Neutrophil (primary cell): ENCODE measurements around the gene OSBP.

ENCODE experiments used
- H3K27ac ChIP-seq: fragments of 200-600 bp; sonication (generic); 2 replicates; pipeline ENCODE4 v1.5.1; 2016; ENCODE audit warnings: mild to moderate bottlenecking, moderate library complexity
- H3K27me3 ChIP-seq: fragments of 200-600 bp; sonication (generic); 2 replicates; pipeline ENCODE4 v1.6.0; 2016; ENCODE audit warnings: mild to moderate bottlenecking
- H3K36me3 ChIP-seq: fragments of 200-600 bp; sonication (generic); 2 replicates; pipeline ENCODE4 v1.5.1; 2017
- H3K4me1 ChIP-seq, 2 experiments: fragments of 200-600 bp in 1 of 2; sonication (generic) in 1 of 2; 1 replicate in 1 of 2; 2 replicates in 1 of 2; pipeline versions ENCODE4 v1.5.1 to v1.6.1; 2013 to 2016; ENCODE audit warnings: low read depth in 1 of 2, low read length in 1 of 2, mild to moderate bottlenecking in 1 of 2, moderate library complexity in 1 of 2; ENCODE audit not compliant: control insufficient read depth in 1 of 2, insufficient read depth in 1 of 2
- H3K4me3 ChIP-seq, 2 experiments: fragments of 200-600 bp in 1 of 2; sonication (generic) in 1 of 2; 1 replicate in 1 of 2; 2 replicates in 1 of 2; pipeline ENCODE4 v1.5.1; 2013 to 2016; ENCODE audit warnings: low read depth in 1 of 2, low read length in 1 of 2, mild to moderate bottlenecking in 1 of 2, moderate library complexity in 1 of 2
- H3K9me3 ChIP-seq: fragments of 200-600 bp; sonication (generic); 2 replicates; pipeline ENCODE4 v1.5.1; 2016
- TF ChIP-seq, protein P1 (sequence below): fragments of 200-600 bp; sonication (generic); IDR thresholded peaks from 2 replicates; pipeline ENCODE4 v1.5.1; 2016; ENCODE audit warnings: antibody characterized with exemption

Gene OSBP

GRCh38 chr11:59647245-59647980 lies 31.8 kb upstream of the OSBP start:
- Histone ChIP-seq H3K27ac (no peak overlapping the region), H3K9me3 (peaks cover 3% of the 10 kb centered on the region), H3K36me3 (peaks cover 96% of the 10 kb centered on the region), H3K27me3 (no peaks in the 10 kb centered on the region), H3K4me1 (no peaks in the 10 kb centered on the region), H3K4me3 (no peak overlapping the region)
- TF ChIP-seq, protein P1, sequence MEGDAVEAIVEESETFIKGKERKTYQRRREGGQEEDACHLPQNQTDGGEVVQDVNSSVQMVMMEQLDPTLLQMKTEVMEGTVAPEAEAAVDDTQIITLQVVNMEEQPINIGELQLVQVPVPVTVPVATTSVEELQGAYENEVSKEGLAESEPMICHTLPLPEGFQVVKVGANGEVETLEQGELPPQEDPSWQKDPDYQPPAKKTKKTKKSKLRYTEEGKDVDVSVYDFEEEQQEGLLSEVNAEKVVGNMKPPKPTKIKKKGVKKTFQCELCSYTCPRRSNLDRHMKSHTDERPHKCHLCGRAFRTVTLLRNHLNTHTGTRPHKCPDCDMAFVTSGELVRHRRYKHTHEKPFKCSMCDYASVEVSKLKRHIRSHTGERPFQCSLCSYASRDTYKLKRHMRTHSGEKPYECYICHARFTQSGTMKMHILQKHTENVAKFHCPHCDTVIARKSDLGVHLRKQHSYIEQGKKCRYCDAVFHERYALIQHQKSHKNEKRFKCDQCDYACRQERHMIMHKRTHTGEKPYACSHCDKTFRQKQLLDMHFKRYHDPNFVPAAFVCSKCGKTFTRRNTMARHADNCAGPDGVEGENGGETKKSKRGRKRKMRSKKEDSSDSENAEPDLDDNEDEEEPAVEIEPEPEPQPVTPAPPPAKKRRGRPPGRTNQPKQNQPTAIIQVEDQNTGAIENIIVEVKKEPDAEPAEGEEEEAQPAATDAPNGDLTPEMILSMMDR: no peak

DNA sequence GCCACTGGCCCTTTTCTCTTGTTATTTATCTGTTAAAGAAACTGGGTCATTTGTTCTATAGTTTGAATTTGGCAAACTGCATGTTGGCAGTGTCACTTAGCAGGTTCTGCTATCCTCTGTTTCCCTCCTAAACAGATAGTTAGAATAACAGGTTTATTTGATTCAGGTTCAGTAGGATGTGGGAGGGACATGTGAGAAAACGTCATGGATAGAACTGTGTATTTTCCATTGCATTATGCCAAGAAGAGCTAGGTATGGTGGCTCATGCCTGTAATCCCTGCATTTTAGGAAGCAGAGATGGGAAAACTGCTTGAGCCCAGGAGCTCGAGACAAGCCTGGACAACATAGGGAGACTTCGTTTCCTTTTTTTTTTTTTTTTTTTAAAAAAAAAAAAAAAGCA lies 29.0 kb upstream of the OSBP start:
- H3K27ac ChIP-seq: peak overlapping the region; percentile 15
- no peaks in the 10 kb centered on the region for H3K27me3 ChIP-seq
- no peak overlapping the region for H3K4me3 ChIP-seq
- TF ChIP-seq, protein P1: no peak
- peaks cover 96% of the 10 kb centered on the region for H3K36me3 ChIP-seq
- H3K4me1 ChIP-seq: no peaks in the 10 kb centered on the region
- peaks cover 3% of the 10 kb centered on the region for H3K9me3 ChIP-seq

GRCh38 chr11:59643390-59643789 lies 27.8 kb upstream of the OSBP start:
- Histone ChIP-seq H3K4me3 (no peak overlapping the region), H3K4me1 (no peaks in the 10 kb centered on the region), H3K9me3 (no peaks in the 10 kb centered on the region), H3K36me3 (peaks cover 96% of the 10 kb centered on the region), H3K27me3 (no peaks in the 10 kb centered on the region), H3K27ac (no peak overlapping the region)
- TF ChIP-seq, protein P1: no peak

DNA sequence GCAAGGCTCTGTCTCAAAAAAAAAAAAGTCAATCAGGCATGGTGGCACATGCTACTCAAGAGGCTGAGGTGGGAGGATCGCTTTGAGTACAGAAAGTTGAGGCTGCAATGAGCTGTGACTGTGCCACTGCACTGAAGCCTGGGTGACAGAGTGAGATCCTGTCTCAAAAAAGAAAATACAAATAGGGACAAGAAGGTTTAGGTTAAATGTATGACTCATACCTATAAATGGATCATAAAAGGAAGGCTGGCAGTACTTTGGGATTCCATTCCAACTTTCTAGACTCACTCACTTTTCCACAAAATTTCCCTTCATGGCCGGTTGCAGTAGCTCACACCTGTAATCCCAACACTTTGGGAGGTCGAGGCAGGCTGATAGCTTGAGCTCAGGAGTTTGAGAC lies 25.6 kb upstream of the OSBP start:
- H3K36me3 ChIP-seq: peaks cover 96% of the 10 kb centered on the region
- H3K27ac ChIP-seq: no peak overlapping the region
- no peaks in the 10 kb centered on the region for H3K9me3 ChIP-seq
- no peak overlapping the region for H3K4me3 ChIP-seq
- no peaks in the 10 kb centered on the region for H3K27me3 ChIP-seq
- no peaks in the 10 kb centered on the region for H3K4me1 ChIP-seq
- TF ChIP-seq, protein P1: no peak

GRCh38 chr11:59630493-59630892 lies 14.9 kb upstream of the OSBP start:
- Histone ChIP-seq H3K9me3 (no peaks in the 10 kb centered on the region), H3K27me3 (no peaks in the 10 kb centered on the region), H3K4me3 (no peak overlapping the region), H3K36me3 (peaks cover 46% of the 10 kb centered on the region), H3K4me1 (no peaks in the 10 kb centered on the region), H3K27ac (no peak overlapping the region)
- TF ChIP-seq, protein P1: no peak
